Left ventricle myocardium inferior (tissue), 1 donor: ENCODE measurements around the gene GRIK3. TPM values are rescaled to one million over a fixed set of nuclear protein-coding genes. Genes with fewer than 3 reads are reported as not detected.

ENCODE experiments used
- DNase-seq: peaks from one replicate; pipeline ENCODE4 v3.0.0-alpha.2; 2020
- H3K27ac ChIP-seq: fragments of 200-600 bp; replicated peaks from 2 replicates; pipeline ENCODE4 v1.8.0; 2021
- H3K27me3 ChIP-seq: fragments of 200-600 bp; 2 replicates; pipeline ENCODE4 v1.8.0; 2021; ENCODE audit warnings: low read depth
- H3K36me3 ChIP-seq: fragments of 200-600 bp; 2 replicates; pipeline ENCODE4 v1.8.0; 2021
- H3K4me1 ChIP-seq: fragments of 200-600 bp; 2 replicates; pipeline ENCODE4 v1.8.0; 2021
- H3K4me3 ChIP-seq: fragments of 200-600 bp; 2 replicates; pipeline ENCODE4 v1.8.0; 2021; ENCODE audit warnings: mild to moderate bottlenecking, moderate library complexity
- H3K9me3 ChIP-seq: fragments of 200-600 bp; replicated peaks from 2 replicates; pipeline ENCODE4 v1.8.0; 2021
- intact Hi-C: fragments of 100-400 bp; cut with micrococcal nuclease; formaldehyde crosslinking; loops from one replicate; pipeline ENCODE4 v1.11.0; 2022
- total RNA-seq: library from RNA; stranded (reverse); fragmentation: NEBNext Ultra II Directional; extraction: Animal tissue kit (Norgen Biotek cat#: 25700); gene quantifications from one replicate; pipeline ENCODE4 v1.2.1, GENCODE V29; 2021
- TF ChIP-seq, protein P1 (sequence below): fragments of 200-600 bp; IDR thresholded peaks from 2 replicates; pipeline ENCODE4 v1.8.0; 2021; ENCODE audit warnings: antibody characterized with exemption, mild to moderate bottlenecking, borderline replicate concordance
- donor health status: DM: no; HTN: yes; CAD: no; lungs with severe emphysema.

Gene GRIK3
- total RNA-seq, 1 donor from 2014 or later = 0.55 TPM

DNA sequence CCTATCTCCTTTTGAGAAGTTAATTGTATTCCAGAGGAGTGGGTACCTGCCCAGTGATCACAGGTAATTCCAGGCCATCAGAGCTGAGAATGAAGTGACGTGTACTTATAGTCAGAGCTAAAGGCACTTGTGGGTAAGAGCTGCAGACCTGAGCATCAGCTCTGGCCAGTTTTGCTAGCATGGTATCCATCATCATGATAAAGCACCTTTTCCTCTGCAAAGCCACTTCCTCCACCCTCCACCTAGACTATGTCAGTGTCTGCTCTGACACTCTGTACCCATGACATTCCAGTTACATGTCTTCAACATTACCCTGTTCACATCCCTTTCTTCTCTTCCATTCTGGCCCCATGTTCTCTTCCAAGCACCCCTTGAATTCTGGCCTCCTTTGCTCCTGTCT lies 157.3 kb downstream of the GRIK3 start:
- peaks cover 94% of the 10 kb centered on the region for H3K27me3 ChIP-seq
- no peak overlapping the region for H3K4me3 ChIP-seq
- H3K27ac ChIP-seq = no peak overlapping the region
- intact Hi-C loops = no loop called here
- no peak for DNase-seq
- H3K9me3 ChIP-seq = no peaks in the 10 kb centered on the region
- H3K4me1 ChIP-seq = no peaks in the 10 kb centered on the region
- H3K36me3 ChIP-seq = no peaks in the 10 kb centered on the region
- TF ChIP-seq, protein P1, sequence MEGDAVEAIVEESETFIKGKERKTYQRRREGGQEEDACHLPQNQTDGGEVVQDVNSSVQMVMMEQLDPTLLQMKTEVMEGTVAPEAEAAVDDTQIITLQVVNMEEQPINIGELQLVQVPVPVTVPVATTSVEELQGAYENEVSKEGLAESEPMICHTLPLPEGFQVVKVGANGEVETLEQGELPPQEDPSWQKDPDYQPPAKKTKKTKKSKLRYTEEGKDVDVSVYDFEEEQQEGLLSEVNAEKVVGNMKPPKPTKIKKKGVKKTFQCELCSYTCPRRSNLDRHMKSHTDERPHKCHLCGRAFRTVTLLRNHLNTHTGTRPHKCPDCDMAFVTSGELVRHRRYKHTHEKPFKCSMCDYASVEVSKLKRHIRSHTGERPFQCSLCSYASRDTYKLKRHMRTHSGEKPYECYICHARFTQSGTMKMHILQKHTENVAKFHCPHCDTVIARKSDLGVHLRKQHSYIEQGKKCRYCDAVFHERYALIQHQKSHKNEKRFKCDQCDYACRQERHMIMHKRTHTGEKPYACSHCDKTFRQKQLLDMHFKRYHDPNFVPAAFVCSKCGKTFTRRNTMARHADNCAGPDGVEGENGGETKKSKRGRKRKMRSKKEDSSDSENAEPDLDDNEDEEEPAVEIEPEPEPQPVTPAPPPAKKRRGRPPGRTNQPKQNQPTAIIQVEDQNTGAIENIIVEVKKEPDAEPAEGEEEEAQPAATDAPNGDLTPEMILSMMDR = no peak

DNA sequence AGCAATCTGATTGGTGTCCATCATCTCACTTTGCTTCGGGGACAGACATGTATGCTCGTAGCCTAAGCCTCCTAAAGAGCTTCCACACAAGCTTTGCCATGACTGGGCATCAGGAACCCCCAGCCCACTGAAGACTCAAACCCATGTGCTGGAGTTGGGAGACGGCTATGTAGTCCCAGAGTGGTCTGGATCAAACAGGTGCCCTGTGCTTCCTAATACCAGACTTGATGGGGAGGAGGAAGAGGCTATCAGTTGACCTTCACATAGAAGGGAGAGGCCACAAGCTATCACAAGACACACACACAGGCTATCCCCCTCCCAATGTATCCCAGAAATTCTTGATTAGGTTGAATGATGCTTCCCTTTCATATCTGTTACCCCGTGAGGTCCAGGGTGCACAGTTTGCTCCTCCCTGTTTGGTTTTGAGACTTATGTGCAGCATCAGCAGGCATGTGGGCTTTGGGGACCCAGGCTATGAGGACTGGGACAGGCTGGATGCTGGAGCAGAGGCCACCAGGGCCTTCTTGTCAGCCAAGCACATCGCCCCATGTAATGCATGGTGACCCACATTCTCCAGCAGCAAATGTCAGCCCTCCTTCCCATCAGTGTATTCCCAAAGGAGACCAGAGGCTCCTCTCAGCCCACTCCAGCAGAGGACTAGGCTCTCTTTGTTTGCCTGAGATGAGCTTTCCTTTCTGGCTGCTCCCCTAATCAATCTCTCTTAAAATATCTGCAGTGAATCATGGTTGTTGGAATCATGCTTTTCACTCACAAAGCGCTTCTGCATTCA lies 159.8 kb downstream of the GRIK3 start:
- intact Hi-C loops = no loop called here
- TF ChIP-seq, protein P1 = no peak
- Histone ChIP-seq H3K27ac (no peak overlapping the region), H3K36me3 (no peaks in the 10 kb centered on the region), H3K27me3 (peaks cover 93% of the 10 kb centered on the region), H3K4me1 (no peaks in the 10 kb centered on the region), H3K9me3 (no peaks in the 10 kb centered on the region), H3K4me3 (no peak overlapping the region)
- DNase-seq = no peak

DNA sequence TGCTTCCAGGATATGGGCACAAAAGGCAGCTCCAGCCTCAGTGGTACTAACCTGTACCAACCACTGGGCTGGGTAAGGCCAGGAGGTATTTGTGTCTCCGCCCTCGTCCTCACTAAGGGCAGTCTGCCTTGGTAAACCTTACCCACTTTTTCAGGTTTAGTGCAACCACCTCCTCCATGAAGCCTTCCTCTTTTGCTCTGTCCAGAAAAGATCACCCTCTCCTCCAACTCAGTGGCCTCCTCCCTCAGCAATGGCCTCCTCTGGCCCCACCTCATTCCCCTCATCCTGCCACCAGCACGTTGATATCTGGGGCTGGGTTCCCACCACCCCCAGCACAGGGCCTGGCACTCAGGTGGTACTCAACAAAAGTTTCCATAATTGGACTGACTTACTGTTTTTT lies 161.5 kb downstream of the GRIK3 start:
- no peak overlapping the region for H3K4me3 ChIP-seq
- TF ChIP-seq, protein P1 = no peak
- DNase-seq = no peak

DNA sequence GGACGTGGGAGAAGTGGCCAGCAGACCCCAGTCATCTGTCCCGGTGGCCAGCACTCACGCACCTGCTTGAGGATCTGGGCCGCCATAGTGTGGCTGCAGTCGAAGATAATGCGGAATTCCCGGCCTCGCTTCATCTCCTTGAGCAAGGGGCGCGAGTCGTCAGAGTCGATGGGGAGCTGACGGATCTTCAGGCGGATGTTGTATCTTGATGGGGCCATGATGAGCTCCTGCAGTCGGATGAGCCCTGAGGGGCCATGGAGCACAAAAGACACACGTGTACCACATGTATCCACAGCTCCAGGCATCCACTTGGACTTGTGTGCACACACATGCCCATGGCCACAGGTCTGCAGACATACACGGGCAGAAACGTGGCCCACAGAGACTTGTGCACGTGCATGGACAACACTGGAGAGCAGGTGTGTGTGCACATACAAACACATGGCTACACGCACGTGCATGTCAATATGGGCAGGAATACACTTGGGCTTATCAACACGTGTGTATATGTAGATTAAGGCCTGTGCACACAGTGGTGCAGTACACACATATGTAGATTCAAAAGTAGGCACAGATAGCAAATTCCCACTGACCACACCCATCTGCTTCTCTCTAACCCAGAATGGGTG lies 162.1 kb downstream of the GRIK3 start:
- Histone ChIP-seq H3K36me3 (no peaks in the 10 kb centered on the region), H3K9me3 (no peaks in the 10 kb centered on the region), H3K4me1 (no peaks in the 10 kb centered on the region), H3K27ac (no peak overlapping the region), H3K4me3 (no peak overlapping the region), H3K27me3 (peaks cover 94% of the 10 kb centered on the region)
- TF ChIP-seq, protein P1 = no peak
- intact Hi-C loops = no loop called here
- no peak for DNase-seq

More for the DNA sequence above, 161.5 kb downstream of the GRIK3 start:
- Histone ChIP-seq H3K4me1 (no peaks in the 10 kb centered on the region), H3K36me3 (no peaks in the 10 kb centered on the region), H3K27ac (no peak overlapping the region), H3K27me3 (peaks cover 94% of the 10 kb centered on the region), H3K9me3 (no peaks in the 10 kb centered on the region)
- intact Hi-C loops = no loop called here

DNA sequence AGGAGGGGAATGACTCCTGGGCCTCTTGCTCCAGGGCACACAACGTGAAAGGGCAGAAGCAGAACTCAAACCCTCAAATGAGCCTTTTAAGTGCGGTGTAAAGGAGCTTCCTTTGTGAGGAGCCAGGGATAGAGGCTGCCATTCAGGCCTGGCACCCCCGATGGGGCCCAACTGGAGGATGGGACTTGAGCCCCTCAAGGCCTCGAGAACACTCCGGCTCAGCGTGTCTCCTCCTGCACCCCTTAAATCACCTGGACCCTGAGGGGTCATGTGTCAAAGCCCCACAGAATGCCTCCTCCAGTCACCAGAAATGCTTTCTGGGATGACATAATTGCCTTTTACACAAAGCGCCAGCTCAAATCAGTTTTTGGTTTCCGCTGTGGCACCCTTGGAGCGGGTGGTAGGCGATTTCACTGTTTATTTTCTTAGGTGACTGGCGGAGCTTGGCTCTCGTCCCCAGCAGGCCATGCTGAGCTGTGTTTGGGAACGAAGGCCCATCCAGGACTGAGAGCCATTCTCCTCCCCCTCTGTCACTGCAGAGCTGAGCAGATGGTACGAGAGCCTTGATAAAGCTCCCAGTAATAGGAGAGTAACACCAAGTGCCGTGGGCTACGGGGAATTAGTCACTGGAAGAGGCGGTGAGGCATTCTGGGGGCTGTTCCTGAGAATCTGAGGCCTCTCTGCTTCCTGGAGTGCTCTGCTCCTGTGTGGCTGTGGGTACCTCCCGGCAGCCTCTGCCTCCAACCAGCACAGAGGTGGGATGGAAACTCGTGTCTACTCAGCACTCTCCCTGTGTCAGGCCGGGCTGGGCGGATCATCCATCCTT lies 163.0 kb downstream of the GRIK3 start:
- Histone ChIP-seq H3K27ac (no peak overlapping the region), H3K27me3 (peaks cover 93% of the 10 kb centered on the region), H3K36me3 (no peaks in the 10 kb centered on the region), H3K4me3 (no peak overlapping the region), H3K4me1 (no peaks in the 10 kb centered on the region), H3K9me3 (no peaks in the 10 kb centered on the region)
- intact Hi-C loops = no loop called here
- TF ChIP-seq, protein P1 = no peak
- DNase-seq = no peak
